ENCODE data around the gene RPS21.
A peak's percentile ranks its signal among the peaks of the same experiment; 100 is the strongest.

The RPS21 gene

GRCh38 chr20:62382306-62383198 is 4.4 kb upstream of the RPS21 start:
- Histone ChIP-seq H3K27me3 (ENCODE audit: insufficient read depth, poor library complexity, severe bottlenecking) (no peaks in the 10 kb centered on the region), H3K4me3 (replicated peaks; ENCODE audit: insufficient read depth, low read length) (no peak overlapping the region), H3K27ac (replicated peaks) (no peak overlapping the region)
- peak; percentile 90 for TF ChIP-seq CTCF (IDR thresholded peaks at IDR 0.05; ENCODE audit: insufficient read depth, low read length)
- TF ChIP-seq SPI1 (IDR thresholded peaks at IDR 0.05; ENCODE audit: borderline replicate concordance, low read depth) = no peak
- TF ChIP-seq GABPA (IDR thresholded peaks at IDR 0.05; ENCODE audit: low read depth) = no peak
- no peak for TF ChIP-seq REST (IDR thresholded peaks at IDR 0.05; ENCODE audit: insufficient replicate concordance, low read depth)
- DNase-seq (ENCODE audit: low read depth in 1 of 2, low spot score in 1 of 2) = peak in 1 of 2 experiments; percentile 81

GRCh38 chr20:62387219-62387913 is 463 bp downstream of the RPS21 start:
- Histone ChIP-seq H3K27ac (replicated peaks) (peak overlapping the region; percentile 90), H3K4me3 (replicated peaks; ENCODE audit: insufficient read depth, low read length) (peak overlapping the region; percentile 87), H3K27me3 (ENCODE audit: insufficient read depth, poor library complexity, severe bottlenecking) (no peaks in the 10 kb centered on the region)
- no peak for TF ChIP-seq SPI1 (IDR thresholded peaks at IDR 0.05; ENCODE audit: borderline replicate concordance, low read depth)
- TF ChIP-seq CTCF (IDR thresholded peaks at IDR 0.05; ENCODE audit: insufficient read depth, low read length) = no peak
- no peak for TF ChIP-seq REST (IDR thresholded peaks at IDR 0.05; ENCODE audit: insufficient replicate concordance, low read depth)
- TF ChIP-seq GABPA (IDR thresholded peaks at IDR 0.05; ENCODE audit: low read depth) = no peak
- TF ChIP-seq POLR2AphosphoS5 (IDR thresholded peaks at IDR 0.05; ENCODE audit: low read depth) = peak; percentile 24; the same call in 1 of the 2 replicates
- peak in 1 of 2 experiments; percentile 65 for DNase-seq (ENCODE audit: low read depth in 1 of 2, low spot score in 1 of 2)

GRCh38 chr20:62387933-62388635 is 1.2 kb downstream of the RPS21 start:
- Histone ChIP-seq H3K27ac (replicated peaks) (peak overlapping the region; percentile 90), H3K4me3 (replicated peaks; ENCODE audit: insufficient read depth, low read length) (peak overlapping the region; percentile 87), H3K27me3 (ENCODE audit: insufficient read depth, poor library complexity, severe bottlenecking) (no peaks in the 10 kb centered on the region)
- no peak for TF ChIP-seq CTCF (IDR thresholded peaks at IDR 0.05; ENCODE audit: insufficient read depth, low read length)
- no peak; the same call in none of the 2 replicates for TF ChIP-seq POLR2AphosphoS5 (IDR thresholded peaks at IDR 0.05; ENCODE audit: low read depth)
- TF ChIP-seq REST (IDR thresholded peaks at IDR 0.05; ENCODE audit: insufficient replicate concordance, low read depth) = no peak
- TF ChIP-seq SPI1 (IDR thresholded peaks at IDR 0.05; ENCODE audit: borderline replicate concordance, low read depth) = no peak
- no peak for TF ChIP-seq GABPA (IDR thresholded peaks at IDR 0.05; ENCODE audit: low read depth)
- DNase-seq (ENCODE audit: low read depth in 1 of 2, low spot score in 1 of 2) = no peak
